HG03342 (cell line): Measurements from ENCODE around the gene PDE4D.
A peak's percentile ranks its signal among the peaks of the same experiment; 100 is the strongest.

Experiments used
- ATAC-seq: cut with Tn5 transposase; IDR thresholded peaks from one replicate; pipeline ENCODE4 v1.9.1; 2021; ENCODE audit warnings: mild to moderate bottlenecking, moderate library complexity; ENCODE audit not compliant: unreplicated experiment

Gene PDE4D

GRCh38 chr5:59038798-59039295, 854.7 kb downstream of the PDE4D start:
- ATAC-seq, result no peak

GRCh38 chr5:59037941-59038797, 855.4 kb downstream of the PDE4D start:
- ATAC-seq, result no peak

- no peak for ATAC-seq
These were observed 856.1 kb downstream of the PDE4D start for GRCh38 chr5:59037453-59037852.

GRCh38 chr5:59037041-59037440, 856.5 kb downstream of the PDE4D start:
- ATAC-seq, result no peak

DNA sequence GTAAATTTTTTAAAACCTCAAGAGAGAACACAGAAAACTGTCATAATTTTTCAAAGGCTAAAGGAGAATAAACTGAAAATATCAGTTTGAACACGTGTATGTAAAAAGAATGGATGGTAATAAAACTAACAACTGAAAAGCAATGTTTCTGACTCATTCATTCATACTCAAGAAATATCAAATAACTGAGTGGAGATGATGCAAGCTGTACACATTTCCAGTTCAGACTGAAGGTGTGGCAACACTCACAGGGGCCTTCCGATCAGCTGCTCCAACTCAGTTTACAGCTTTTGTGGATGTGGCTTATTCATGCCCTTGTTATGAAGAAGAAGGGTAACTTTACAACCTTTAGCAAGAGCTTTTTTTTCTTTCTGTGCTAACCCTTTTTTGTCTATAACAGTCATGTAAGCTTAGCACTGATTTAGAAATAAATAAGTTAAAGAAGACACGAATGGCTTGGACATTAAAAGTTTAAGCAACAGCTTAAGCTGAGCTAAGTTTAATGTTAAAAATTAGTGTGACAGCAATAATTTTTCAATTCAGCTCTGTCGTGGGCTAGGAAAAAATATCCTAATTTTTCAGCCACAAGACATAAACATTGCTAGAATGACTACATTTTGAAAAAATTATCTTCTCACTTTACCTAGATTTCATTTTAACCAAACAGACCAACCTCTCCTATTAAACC, 857.1 kb downstream of the PDE4D start:
- ATAC-seq, result no peak

GRCh38 chr5:59035681-59036080, 857.8 kb downstream of the PDE4D start:
- ATAC-seq, result no peak

- ATAC-seq, result peak; percentile 50
These were observed 858.9 kb downstream of the PDE4D start for GRCh38 chr5:59034498-59035186.

- ATAC-seq, result no peak
These were observed 866.2 kb downstream of the PDE4D start for GRCh38 chr5:59027145-59027907.

DNA sequence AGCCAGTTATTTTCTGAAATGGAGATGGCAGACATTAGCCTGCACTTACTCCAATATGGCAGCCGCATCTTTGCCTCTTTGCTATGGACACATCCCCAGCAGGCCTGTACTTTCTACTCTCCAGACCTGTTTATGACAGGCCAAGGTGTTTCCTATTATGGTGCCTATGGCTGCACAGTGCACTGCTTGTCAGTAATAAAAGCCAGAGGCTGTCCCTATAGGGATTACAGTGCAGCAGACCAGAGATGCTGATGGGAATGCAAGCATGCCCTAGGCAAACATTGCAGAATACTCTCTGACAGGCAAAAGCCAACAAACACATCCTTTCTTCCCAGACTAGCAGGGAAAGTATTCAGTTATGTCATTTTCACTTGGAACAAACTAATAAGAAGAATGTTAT, 867.8 kb downstream of the PDE4D start:
- no peak for ATAC-seq

- ATAC-seq, result no peak
These were observed 871.5 kb downstream of the PDE4D start for GRCh38 chr5:59021837-59022514.

DNA sequence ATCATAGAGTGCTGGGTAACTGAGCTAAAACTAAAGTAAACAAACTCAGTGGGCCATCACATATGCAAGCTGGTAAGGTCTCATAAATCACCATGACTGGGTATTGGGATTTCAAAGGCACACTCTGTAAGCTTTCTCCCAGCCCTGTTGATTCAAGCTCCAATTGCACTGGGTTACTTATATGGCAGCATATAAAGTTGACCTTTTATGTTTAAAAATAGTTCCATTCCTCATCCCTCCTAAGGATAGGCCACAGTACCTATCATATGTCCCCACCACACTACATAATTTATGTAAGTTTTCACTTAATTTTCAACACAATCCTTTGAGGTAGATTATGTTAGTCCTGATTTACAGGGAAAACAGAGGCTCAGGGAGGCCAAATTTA, 872.2 kb downstream of the PDE4D start:
- ATAC-seq, result no peak

GRCh38 chr5:59020611-59021285, 872.8 kb downstream of the PDE4D start:
- no peak for ATAC-seq

- no peak for ATAC-seq
These were observed 874.4 kb downstream of the PDE4D start for GRCh38 chr5:59019078-59019477.

GRCh38 chr5:59016925-59017324, 876.6 kb downstream of the PDE4D start:
- no peak for ATAC-seq

DNA sequence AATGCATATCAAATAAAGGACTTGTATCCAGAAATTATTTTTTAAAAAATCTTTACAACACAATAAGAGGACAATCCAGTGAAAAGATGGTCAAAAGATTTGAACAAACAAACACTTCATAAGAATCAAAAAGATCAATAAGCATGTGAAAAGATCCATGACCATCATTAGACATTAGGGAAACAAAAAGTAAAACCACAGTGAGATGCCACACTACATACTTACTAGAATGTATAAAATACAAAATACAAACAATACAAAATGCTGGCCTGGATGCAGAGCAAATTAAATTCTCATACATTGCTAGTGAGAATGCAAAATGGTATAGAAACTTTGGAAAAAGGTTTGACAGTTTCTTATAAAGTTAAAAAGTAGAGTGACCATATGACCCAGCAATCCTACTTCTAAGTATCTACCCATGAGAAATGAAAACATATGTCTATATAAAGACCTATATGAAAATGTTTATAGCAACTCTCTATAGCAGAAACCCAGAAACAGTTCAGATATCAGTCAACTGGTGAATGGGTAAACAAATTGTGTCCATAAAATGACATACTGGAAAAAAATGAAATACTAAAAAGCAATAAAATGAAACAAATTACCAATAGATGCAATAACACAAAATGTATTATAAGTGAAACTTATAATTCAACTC, 884.6 kb downstream of the PDE4D start:
- no peak for ATAC-seq

DNA sequence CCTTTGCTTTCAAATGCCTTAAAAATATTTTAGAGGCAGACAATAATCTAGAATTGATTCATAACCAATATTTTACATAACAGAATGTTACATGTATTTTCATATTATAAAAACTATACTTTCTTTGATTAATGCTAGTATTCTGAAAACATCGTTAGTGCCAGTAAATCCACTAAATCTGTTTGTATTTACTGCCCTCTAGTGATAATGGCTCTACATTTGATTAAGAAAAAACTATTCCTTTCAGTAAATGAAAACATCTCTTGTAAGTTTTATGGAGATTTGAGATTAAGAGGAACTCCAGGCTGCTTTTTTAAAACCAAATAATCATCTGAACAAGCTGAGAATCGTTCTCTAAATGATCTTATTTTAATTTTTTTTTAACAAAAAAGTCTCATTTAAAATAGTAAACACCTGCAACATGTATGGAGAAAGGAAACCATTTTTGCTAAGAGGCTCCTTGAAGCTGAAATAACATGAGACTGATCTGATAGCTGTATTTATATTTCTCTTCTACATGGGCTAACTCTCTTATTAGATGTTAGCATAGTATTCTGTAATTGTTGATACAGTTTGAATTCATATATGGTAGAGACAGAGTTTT, 886.0 kb downstream of the PDE4D start:
- ATAC-seq, result no peak

GRCh38 chr5:59005934-59006701, 887.4 kb downstream of the PDE4D start:
- ATAC-seq, result no peak

DNA sequence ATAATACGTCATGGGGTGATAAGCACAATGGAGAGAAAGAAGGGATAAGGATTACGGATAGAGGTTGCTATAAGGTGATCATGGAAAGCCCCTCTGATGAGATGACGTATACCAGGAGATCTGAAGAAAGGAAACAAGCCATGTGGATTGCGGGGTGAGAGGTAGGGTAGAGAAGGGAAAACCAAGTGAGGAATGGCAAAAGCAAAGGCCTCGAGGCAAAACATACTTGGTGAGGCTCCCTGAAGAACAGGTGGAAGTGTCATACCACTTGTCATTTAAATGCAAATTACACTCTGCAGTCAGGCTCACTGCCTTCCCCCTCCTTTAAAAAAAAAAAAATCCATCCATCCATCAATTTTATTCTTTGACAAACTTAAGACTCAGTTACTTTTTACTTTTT, 889.9 kb downstream of the PDE4D start:
- no peak for ATAC-seq
